K562 (cell line): ENCODE results near the gene SLITRK6.

Experiments used
- AFF4 ChIP-seq: sonication (generic); formaldehyde crosslinking; IDR thresholded peaks from 2 replicates; pipeline ENCODE4 v1.8.0; 2023; ENCODE audit warnings: mild to moderate bottlenecking, missing genetic modification reagents
- KDM1A ChIP-seq, 2 experiments: fragments of 450-650 bp; IDR thresholded peaks; 2 replicates each; pipeline ENCODE4 v1.6.1; 2016; ENCODE audit warnings: mild to moderate bottlenecking in 2 of 2
- NFRKB ChIP-seq: fragments of 450-650 bp; IDR thresholded peaks from 2 replicates; pipeline ENCODE4 v1.6.1; 2016; ENCODE audit warnings: low read depth
- ZNF143 ChIP-seq: sonication (generic); formaldehyde crosslinking; IDR thresholded peaks from 2 replicates; pipeline ENCODE4 v1.9.0; 2022; ENCODE audit warnings: mild to moderate bottlenecking, missing genetic modification reagents

- no peak for TF ChIP-seq KDM1A (IDR thresholded peaks at IDR 0.05)
- TF ChIP-seq ZNF143 (CRISPR knock-in tag), result no peak
- TF ChIP-seq AFF4 (CRISPR knock-in tag), result no peak
- no peak for TF ChIP-seq NFRKB
Observed at GRCh38 chr13:85798556-85798955, 663 bp downstream of the SLITRK6 start.
